ENCODE measurements around the gene HACD3. TPM values are rescaled to one million over a fixed set of nuclear protein-coding genes. Genes with fewer than 3 reads are reported as not detected.

Gene HACD3
- total and polyA plus RNA-seq, 2 of the 13 experiments (the other 11 are each of a cell fraction or from before 2014, with no cell fraction given) = 73.6 to 161 TPM

- TF ChIP-seq ZNF235 (CRISPR knock-in tag; IDR thresholded peaks at IDR 0.05; ENCODE audit: borderline replicate concordance) (peak; percentile 60; the same call in 1 of the 2 replicates), ZUFSP (CRISPR knock-in tag; IDR thresholded peaks at IDR 0.05; ENCODE audit: borderline replicate concordance) (no peak), SNRNP70 (IDR thresholded peaks at IDR 0.05; ENCODE audit: low read depth, low read length) (no peak), PRPF4 (IDR thresholded peaks at IDR 0.05; ENCODE audit: low read depth, low read length, poor library complexity, severe bottlenecking) (no peak), POGZ (CRISPR knock-in tag; IDR thresholded peaks at IDR 0.05) (peak; percentile 55; the same call in 1 of the 2 replicates), RORA (CRISPR knock-in tag; IDR thresholded peaks at IDR 0.05) (no peak), ZNF136 (CRISPR knock-in tag; IDR thresholded peaks at IDR 0.05; ENCODE audit: low read depth) (no peak), ZNF713 (CRISPR knock-in tag; IDR thresholded peaks at IDR 0.05) (no peak), ZNF7 (CRISPR knock-in tag; IDR thresholded peaks at IDR 0.05) (no peak), ZNF564 (CRISPR knock-in tag; IDR thresholded peaks at IDR 0.05) (no peak; the same call in 1 of the 2 replicates), USF2 (IDR thresholded peaks at IDR 0.05; ENCODE audit: low read depth, low read length) (no peak), USF2 (CRISPR knock-in tag; IDR thresholded peaks at IDR 0.05; ENCODE audit: borderline replicate concordance) (no peak), SIX4 (CRISPR knock-in tag; IDR thresholded peaks at IDR 0.05) (no peak), ARNTL (CRISPR knock-in tag; IDR thresholded peaks at IDR 0.05) (peak; percentile 79; the same call in 1 of the 2 replicates), PHF5A (CRISPR knock-in tag; IDR thresholded peaks at IDR 0.05; ENCODE audit: low read depth, unreplicated experiment) (peak; percentile 47), PAWR (CRISPR knock-in tag; IDR thresholded peaks at IDR 0.05; ENCODE audit: borderline replicate concordance) (no peak), POLR2A (IDR thresholded peaks at IDR 0.05; ENCODE audit: insufficient read depth in 1 of 2, low read depth in 2 of 2, low read length in 2 of 2) (peak; percentile 73 to 77), ZNF234 (CRISPR knock-in tag; conservative IDR thresholded peaks at IDR 0.05) (no peak; the same call in none of the 2 replicates), ZHX2 (IDR thresholded peaks at IDR 0.05; ENCODE audit: low read depth) (0 out of 2 replicates have a peak, but pooled peaks have one; percentile 14), ZHX2 (CRISPR knock-in tag; IDR thresholded peaks at IDR 0.05; ENCODE audit: borderline replicate concordance) (no peak), KLF11 (CRISPR knock-in tag; IDR thresholded peaks at IDR 0.05) (no peak)
Observed at GRCh38 chr15:65530318-65531111, at the start of gene HACD3 (continued).

Data from HepG2 (cell line).